HG03139 (cell line): ENCODE measurements around the gene INHBA.

Experiments used
- ATAC-seq: cut with Tn5 transposase; IDR thresholded peaks from one replicate; pipeline ENCODE4 v1.9.1; 2021; ENCODE audit not compliant: unreplicated experiment

INHBA gene

DNA sequence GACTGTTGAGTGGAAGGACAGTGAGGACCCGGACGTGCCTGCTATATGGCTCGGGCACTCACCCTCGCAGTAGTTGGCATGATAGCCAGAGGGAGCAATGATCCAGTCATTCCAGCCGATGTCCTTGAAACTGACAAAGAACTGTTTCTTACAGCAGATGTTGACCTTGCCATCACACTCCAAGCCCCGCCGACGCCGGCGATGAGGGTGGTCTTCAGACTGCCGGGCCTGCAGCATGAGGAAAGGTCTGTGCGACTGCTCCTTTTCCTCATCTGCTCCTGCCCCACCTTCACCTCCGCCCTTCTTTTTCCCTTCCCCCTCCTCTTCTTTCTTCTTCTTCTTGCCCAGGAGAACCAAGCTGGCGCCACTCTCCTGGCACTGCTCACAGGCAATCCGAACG, 13.1 kb downstream of the INHBA start:
- ATAC-seq = no peak

DNA sequence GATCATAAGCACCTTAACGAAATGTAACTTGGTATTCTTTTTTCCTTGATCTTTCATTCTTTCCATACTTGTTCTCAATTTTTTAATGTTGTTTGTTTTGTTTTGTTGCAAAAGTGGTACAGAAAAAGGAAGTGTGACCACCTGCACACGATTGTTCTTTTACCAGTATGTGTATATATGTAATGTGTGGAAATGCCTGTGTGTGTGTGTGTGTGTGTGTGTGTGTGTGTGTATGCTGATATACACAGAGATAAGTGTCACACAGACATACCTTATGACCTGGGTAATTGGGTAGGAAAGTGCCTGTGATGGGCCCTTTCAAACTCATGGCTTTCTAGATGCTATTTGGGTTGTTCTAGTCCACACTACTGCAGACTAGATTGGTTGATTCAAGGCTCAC, 14.0 kb downstream of the INHBA start:
- ATAC-seq = no peak

DNA sequence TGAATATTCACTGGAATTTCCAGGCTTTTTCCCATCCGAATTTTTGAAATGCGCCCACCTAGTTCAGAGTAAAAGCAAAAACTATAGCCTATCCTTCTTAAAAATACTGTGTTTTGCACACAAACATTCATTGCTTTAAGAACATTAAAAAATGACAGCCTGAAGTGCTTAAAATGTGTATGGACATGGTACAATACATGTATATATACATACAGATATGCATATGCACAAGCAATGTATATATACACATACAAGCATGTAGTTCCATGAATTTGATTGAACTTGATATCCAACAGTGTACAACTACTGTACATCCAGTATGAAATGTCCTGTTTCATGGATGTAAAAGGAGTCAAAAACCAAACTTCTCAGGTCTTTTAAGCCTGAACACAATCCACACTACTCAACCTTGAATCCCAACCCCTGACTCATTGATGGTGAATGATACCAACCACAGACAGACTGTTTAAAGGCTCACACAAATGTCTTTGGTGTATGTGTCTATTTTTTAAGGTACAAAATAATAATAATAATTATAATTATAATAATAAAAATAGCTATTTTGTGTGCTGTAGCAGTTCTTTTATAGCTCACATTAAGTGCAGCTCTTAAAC, 14.8 kb downstream of the INHBA start:
- ATAC-seq = no peak

DNA sequence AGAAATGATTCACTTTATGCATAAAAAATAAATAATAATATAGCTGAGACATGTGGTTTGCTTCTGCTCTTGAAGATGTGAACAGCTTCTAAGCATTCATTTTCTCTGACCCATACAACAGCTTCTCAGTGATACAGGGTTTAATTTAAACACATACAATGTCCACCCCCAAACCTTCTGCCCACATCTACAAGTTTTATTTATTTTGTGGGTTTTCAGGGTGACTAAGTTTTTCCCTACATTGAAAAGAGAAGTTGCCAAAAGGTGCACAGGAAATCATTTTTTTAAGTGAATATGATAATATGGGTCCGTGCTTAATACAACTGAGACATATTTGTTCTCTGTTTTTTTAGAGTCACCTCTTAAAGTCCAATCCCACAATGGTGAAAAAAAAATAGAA, 17.2 kb downstream of the INHBA start:
- ATAC-seq = no peak

DNA sequence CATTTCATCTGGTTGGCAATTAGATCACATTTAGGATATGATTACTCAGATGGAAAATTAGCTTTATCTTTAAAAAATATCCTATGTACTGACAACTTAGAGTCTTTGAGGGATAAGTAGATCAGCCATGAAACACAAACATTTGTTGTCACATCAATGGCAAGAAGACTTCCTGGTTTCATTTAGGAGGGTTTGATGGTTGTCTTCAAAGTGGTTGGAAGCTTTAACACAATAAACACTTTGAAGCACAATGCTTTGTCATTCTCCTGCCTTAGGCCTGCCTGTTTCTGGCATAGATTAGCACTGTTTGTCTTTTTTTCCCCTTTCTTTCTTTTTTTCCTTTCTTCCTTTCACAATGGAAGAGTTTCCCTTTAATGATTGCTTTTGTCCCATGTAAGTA, 20.5 kb downstream of the INHBA start:
- no peak for ATAC-seq

DNA sequence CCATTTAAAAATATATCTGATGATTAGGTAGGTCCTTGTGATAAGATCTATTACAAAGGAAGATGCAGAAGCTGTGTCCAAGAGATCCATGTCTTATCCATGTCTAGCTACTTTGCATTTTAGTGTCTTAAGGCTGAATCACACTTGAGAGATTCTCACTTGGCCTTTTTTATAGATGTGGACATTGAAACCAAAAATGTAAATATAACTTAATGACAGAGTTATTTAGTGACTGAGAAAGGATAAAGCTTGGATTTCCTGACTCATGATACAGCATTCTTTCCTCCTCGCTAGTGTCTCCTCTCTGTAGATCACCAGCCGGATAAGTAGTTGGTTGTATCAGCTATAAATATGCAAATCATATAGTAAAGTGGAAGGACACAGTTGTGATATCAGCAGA, 23.3 kb downstream of the INHBA start:
- no peak for ATAC-seq

DNA sequence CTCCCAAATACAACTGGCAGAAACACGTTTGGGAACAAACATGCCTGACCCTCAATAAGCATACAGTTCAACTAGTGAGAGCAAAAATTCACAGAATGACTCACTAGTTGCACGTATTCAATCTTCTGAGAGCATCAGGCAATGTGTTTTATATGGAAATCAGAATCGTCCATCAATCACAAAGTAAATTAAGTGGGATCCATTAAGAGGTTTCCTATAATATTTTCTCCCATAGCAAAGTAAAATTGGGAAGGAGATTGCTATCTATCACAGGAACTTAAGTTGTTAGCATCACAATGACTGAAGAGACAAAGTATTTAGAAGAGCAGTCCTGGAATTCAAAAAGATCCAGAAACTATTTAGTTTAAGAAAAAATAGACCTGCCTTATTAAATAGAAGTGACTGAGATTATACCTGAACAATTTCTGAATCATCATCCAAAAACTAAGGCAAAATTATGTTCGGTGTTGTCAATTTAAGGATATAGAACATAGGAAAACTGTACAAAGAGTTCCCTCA, 28.3 kb downstream of the INHBA start:
- ATAC-seq = no peak

DNA sequence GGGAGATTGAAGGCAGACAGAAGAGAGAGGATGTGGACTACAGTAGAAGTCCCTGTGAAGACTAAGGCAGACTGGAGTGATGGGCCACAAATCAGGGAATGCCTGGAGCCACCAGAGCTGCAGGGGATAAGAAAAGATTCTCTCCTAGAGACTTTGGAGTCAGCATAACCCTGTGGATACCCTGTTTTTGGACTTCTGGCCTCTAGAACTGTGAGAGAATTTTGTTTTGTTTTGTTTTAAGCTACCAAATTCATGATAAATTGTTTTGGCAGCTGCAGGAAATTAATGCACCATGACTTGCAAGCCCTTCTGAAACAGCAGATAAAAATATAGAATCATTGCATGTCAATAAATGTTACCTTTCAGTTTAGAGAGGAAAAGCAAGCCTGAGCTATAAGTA, 41.3 kb downstream of the INHBA start:
- no peak for ATAC-seq

DNA sequence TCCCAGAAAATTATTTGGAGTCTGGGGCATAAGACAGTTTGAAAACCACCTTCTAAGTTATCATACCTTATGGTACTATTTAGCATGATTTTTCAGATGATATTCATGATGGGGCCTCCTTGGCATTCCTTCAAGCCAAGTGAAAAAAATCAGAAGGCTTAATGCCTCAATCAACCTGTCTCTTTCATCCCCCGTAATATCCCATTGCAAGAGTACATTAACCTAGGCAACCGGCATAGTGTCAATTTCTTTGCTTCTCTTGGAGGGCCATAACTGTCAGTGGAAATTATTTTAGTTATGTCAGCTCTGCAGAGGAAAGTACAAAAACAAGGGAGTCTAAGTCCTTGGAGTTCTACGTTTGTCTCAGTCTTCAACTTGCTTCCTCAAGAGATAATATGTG, 43.4 kb downstream of the INHBA start:
- ATAC-seq = no peak

DNA sequence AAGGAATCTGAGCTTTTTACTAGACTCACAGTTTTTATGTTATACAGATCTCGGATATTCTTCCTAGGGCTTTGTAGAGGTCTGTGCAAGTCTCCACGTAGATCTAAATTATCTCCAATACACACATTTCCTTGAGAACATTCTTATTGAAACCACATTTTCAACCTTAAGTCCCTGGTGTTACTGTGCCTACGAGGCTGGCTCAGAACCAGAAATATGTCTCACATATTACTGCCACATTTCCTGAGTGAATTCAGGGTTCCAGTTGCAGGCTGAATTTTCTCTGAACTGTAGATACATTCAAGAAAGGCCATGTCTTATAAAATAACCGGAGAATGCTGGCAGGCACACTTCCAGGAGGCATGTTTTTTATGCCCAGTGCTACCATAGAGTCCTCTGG, 46.5 kb downstream of the INHBA start:
- no peak for ATAC-seq

DNA sequence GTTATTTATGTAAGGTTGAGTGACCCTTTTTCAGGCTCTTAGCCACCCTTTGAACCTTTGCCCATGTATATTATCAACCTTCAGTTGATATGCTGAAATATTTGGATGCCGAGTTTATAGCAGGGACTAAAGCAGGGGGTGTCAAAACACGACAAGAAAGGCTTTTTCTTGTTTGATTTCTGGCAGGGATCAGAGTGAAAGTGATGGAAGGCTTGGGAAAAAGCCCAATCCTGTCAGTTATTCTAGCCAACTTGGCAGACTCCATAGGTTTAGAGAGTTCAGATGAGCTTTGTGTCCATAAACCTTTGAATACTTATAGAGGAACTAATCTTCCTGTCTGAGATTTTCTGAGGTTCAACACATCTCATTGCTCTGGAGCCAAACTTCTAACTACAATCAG, 47.5 kb downstream of the INHBA start:
- no peak for ATAC-seq

DNA sequence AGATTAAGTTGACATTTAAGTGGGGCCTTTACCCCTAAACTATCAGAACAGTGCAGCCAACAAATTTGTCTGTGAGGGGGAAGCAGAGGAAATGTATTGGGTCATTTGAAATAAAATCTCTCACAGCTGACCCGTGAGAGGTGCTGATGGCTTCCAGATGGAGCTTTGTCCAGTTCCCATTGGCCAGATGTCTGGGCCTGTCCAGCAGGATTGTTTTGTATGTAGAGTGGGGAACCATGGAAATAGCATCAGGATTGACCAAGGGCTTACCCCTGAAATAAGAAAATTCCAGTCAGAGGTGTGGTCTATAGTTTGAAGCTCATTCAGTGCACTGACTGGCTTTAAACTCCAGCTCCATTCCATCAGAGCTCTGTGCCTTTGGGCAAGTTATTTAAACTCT, 50.6 kb downstream of the INHBA start:
- ATAC-seq = no peak

DNA sequence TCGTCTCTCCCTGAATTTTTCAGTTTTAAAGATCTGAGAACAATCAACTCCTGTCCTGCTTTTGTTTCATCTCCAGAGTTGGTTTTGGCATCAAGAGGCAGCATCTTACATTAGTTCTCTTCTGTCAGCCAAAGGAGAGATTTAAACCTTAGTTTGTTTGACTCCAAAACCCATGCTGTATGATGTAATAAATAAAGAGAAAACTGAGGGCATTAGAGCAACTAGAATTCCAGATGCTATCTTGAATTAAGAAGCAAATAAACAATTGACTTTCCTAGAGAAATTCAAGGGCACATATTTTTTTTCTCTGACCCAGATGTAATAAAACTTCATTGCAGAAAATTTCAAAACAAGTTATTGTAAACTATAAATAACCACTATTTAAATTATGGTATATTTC, 54.4 kb downstream of the INHBA start:
- no peak for ATAC-seq

DNA sequence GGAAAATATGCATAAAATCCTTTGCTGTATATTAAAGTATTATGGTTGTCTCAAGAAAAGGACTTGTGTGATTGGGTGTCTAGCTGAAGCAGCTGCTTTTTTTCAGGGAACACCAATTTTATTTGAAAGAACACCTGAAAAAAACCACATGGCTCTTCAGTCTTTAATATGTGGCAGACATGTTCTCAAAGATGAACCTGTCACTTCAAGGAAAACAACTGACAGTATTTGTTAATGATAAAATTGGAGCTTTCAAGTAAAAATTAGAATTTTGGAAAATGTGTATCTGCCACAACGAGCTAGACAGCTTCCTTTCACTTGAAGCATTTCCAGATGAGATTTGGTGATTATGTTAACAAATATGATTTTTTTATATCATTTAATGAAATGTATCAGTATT, 59.3 kb downstream of the INHBA start:
- ATAC-seq = no peak

DNA sequence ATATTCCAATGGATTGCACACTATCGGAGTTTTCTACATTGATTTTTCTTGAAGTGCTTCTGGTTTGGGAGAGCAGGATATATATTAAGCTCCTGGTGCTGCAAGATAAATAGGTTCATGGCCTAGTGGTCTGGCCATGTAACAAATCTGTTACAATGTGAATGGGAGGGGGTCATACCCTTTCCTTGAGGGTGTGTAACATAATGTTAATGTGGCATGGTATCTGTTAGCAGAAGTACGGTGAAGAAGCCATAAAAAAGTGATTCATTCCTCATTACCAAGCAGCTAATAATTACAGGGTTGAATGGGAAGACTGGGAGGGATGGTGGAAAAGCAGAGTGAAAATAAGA, 61.2 kb downstream of the INHBA start:
- no peak for ATAC-seq

DNA sequence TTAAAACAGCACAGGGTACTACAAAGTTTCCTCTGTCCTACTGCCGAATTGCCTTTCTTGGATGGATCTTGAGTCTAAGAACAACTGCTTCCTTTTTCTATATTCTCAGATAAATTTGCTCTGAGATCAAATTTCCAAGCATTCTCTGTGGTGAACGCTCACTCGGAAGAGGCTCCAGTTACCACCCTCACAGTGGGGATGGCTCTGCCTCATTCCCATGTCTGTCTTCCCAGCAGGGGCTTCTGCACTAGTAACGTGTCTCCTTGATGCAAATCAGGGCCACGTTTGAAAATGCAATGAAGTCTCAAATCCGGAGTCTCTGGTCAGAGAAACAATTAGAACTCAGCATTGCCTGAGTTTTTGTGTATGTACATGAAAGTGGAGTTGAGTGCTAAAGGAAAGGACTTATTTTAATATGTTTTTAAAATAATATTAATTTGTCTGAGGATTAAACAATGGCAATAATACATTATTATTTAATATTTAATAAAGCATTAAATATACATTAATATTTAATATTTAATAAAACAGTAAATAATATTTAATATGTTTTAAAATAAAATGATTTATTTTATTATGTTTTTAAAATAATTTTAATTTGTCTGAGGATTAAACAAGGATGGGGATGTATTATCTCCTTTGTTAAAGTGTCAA, 61.8 kb downstream of the INHBA start:
- ATAC-seq = no peak

DNA sequence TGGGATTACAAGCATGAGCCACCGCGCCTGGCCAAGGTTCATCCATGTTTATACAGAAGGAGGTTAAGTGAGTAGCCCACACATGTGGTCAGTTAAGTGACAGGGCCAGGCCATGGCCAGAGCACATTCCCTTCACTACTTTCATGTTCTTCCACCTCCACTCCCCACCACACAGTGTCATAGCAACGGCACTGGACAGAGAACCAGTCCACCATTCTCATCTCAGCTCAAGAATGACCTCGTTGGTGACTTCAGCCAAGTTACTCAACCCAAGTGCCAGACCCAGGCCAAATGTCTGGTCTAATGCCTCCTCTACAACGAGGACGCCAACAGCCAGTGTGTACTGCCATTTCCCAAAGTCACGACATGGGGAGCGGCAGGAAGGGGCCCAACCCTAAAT, 62.4 kb downstream of the INHBA start:
- no peak for ATAC-seq

DNA sequence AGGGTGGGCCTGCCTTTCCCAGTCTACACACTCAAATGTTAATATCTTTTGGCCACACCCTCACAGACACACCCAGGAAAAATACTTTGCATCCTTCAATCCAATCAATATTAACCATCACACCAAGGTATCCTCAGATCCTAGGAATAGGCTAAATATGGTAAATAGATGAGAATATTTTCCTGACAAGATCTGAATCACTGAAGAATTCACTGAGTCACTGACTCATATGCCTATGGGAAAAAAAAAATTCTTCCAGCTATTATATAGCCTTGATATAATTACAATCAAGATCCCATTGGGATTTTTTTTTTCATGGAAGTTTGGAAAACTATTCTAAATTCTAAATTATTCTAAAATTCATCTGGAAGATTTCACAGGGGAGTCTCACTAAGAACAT, 65.8 kb downstream of the INHBA start:
- no peak for ATAC-seq
